Measurements from ENCODE around the gene ISX. TPM values are rescaled to one million over a fixed set of nuclear protein-coding genes. Genes with fewer than 3 reads are reported as not detected.

The ISX gene
- polyA plus RNA-seq, 2 of the 4 experiments (the other 2 are of a cell fraction): not detected

- no peak for FAIRE-seq
- TF ChIP-seq CBX2 (IDR thresholded peaks at IDR 0.05; ENCODE audit: borderline replicate concordance, low read depth) (no peak), FOSL2 (IDR thresholded peaks at IDR 0.05) (no peak), FOSL2 (CRISPR knock-in tag; IDR thresholded peaks at IDR 0.05) (no peak), FOSB (CRISPR knock-in tag; IDR thresholded peaks at IDR 0.05) (no peak), KDM1A (IDR thresholded peaks at IDR 0.05; ENCODE audit: low read depth) (no peak), CBX8 (IDR thresholded peaks at IDR 0.05) (no peak), HOXB13 (CRISPR knock-in tag; IDR thresholded peaks at IDR 0.05; ENCODE audit: low read depth) (no peak), RFX5 (IDR thresholded peaks at IDR 0.05) (no peak), CHD4 (IDR thresholded peaks at IDR 0.05; ENCODE audit: borderline replicate concordance) (no peak), HOXA7 (CRISPR knock-in tag; IDR thresholded peaks at IDR 0.05) (no peak), ZC3H11A (IDR thresholded peaks at IDR 0.05) (no peak), RCOR1 (IDR thresholded peaks at IDR 0.05; ENCODE audit: low read depth, low read length) (no peak), RNF2 (IDR thresholded peaks at IDR 0.05; ENCODE audit: borderline replicate concordance, low read depth) (no peak), SMC3 (IDR thresholded peaks at IDR 0.05) (no peak), EP300 (IDR thresholded peaks at IDR 0.05) (no peak), KDM5A (IDR thresholded peaks at IDR 0.05) (no peak), ELK1 (IDR thresholded peaks at IDR 0.05; ENCODE audit: low read depth, low read length) (no peak), NR3C1 (IDR thresholded peaks at IDR 0.05) (no peak)
- TF ChIP-seq, protein P1, sequence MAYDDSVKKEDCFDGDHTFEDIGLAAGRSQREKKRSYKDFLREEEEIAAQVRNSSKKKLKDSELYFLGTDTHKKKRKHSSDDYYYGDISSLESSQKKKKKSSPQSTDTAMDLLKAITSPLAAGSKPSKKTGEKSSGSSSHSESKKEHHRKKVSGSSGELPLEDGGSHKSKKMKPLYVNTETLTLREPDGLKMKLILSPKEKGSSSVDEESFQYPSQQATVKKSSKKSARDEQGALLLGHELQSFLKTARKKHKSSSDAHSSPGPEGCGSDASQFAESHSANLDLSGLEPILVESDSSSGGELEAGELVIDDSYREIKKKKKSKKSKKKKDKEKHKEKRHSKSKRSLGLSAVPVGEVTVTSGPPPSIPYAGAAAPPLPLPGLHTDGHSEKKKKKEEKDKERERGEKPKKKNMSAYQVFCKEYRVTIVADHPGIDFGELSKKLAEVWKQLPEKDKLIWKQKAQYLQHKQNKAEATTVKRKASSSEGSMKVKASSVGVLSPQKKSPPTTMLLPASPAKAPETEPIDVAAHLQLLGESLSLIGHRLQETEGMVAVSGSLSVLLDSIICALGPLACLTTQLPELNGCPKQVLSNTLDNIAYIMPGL (CRISPR knock-in tag; IDR thresholded peaks at IDR 0.05; ENCODE audit: borderline replicate concordance): no peak
- TF ChIP-seq, protein P2, sequence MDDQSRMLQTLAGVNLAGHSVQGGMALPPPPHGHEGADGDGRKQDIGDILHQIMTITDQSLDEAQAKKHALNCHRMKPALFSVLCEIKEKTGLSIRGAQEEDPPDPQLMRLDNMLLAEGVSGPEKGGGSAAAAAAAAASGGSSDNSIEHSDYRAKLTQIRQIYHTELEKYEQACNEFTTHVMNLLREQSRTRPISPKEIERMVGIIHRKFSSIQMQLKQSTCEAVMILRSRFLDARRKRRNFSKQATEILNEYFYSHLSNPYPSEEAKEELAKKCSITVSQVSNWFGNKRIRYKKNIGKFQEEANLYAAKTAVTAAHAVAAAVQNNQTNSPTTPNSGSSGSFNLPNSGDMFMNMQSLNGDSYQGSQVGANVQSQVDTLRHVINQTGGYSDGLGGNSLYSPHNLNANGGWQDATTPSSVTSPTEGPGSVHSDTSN (IDR thresholded peaks at IDR 0.05): no peak
- TF ChIP-seq, protein P3, sequence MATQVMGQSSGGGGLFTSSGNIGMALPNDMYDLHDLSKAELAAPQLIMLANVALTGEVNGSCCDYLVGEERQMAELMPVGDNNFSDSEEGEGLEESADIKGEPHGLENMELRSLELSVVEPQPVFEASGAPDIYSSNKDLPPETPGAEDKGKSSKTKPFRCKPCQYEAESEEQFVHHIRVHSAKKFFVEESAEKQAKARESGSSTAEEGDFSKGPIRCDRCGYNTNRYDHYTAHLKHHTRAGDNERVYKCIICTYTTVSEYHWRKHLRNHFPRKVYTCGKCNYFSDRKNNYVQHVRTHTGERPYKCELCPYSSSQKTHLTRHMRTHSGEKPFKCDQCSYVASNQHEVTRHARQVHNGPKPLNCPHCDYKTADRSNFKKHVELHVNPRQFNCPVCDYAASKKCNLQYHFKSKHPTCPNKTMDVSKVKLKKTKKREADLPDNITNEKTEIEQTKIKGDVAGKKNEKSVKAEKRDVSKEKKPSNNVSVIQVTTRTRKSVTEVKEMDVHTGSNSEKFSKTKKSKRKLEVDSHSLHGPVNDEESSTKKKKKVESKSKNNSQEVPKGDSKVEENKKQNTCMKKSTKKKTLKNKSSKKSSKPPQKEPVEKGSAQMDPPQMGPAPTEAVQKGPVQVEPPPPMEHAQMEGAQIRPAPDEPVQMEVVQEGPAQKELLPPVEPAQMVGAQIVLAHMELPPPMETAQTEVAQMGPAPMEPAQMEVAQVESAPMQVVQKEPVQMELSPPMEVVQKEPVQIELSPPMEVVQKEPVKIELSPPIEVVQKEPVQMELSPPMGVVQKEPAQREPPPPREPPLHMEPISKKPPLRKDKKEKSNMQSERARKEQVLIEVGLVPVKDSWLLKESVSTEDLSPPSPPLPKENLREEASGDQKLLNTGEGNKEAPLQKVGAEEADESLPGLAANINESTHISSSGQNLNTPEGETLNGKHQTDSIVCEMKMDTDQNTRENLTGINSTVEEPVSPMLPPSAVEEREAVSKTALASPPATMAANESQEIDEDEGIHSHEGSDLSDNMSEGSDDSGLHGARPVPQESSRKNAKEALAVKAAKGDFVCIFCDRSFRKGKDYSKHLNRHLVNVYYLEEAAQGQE (IDR thresholded peaks at IDR 0.05): no peak
- H3K4me2 ChIP-seq: no peak overlapping the region
- H3K4me1 ChIP-seq: no peaks in the 10 kb centered on the region
- no peak overlapping the region for H3K27ac ChIP-seq
- H3K9me3 ChIP-seq: no peaks in the 10 kb centered on the region
- ChIA-PET CTCF (interaction anchor here (1.8 kb wide), 1 partner anchor 9 kb away, joined by 4 read pairs; no protein-coding TSS in a partner anchor), POLR2A (no interaction called here)
- WGBS (ENCODE audit: missing lambda C conversion rate): 0% methylated on average over 8 of the region's 8 CpGs
- no peak for DNase-seq (ENCODE audit: low read depth in 1 of 2, low spot score in 1 of 2)
- no peak overlapping the region for H3K4me3 ChIP-seq
- no peak for ATAC-seq
Observed at GRCh38 chr22:35053060-35053835, 12.7 kb upstream of the ISX start.
